Activated CD8-positive, alpha-beta memory T cell treated with anti-CD3 and anti-CD28 coated beads for 24 hours (primary cell): ENCODE measurements around the gene SRP14.
"Not testable (repeated sequence)": the region's sequence is repeated elsewhere in the genome, so short reads cannot be mapped to it uniquely, and the experiment has no call there.

Experiments used
- DNase-seq: peaks from one replicate; pipeline ENCODE4 v3.0.0-alpha.2; 2020

SRP14 gene

DNA sequence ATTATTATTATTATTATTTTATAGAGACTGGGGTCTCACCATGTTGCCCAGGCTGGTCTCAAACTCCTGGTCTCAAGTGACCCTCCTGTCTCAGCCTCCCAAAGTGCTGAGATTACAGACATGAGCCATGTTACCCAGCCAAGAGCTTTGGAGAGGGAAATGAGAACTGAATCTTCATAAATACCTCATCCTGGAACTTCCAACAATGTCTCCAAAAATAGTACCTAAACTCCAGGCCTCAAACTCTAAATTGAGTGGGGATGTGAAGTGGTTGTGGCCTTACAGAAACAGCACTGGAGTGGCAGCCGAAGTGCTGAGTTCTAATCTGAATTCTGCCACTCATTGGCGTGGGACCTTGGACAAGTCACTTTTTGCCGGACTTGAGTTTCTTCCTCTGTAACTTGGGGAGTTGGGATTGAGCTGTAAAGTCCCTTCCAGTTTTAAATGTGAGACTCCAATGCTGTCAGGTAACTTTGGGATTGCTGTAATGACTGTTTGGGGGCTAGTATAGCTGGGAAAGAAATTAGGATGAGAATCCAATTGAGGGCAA lies 10.0 kb upstream of the SRP14 start:
- DNase-seq = no peak

DNA sequence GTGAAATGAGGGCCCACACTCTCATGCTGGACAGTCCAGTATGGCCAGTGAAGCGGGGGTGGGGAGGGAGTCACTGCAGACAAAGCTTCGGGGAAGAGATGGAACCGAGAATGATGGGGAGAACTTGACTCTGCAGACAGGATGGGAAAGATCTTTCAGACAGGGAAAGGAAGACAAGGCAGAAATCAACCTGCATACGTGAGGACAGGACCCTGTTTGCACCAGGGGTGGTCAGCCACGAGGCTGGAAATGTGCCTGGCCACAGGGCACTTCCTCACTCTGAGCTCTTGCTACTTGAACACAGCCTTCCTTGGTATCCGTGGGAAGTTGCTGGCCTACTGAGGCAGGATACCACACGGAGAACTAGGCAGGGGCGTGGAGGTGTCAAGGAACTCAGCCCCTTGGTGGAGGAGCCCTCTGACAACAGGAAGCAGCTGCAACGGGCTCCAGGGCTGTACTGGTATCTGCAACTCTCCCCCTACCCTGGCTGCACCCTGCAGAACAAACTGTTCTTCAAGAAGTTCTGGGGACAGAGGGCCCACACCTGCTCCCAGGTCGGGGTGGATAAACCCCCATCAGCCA lies 9.3 kb upstream of the SRP14 start:
- peak; percentile 79 for DNase-seq

DNA sequence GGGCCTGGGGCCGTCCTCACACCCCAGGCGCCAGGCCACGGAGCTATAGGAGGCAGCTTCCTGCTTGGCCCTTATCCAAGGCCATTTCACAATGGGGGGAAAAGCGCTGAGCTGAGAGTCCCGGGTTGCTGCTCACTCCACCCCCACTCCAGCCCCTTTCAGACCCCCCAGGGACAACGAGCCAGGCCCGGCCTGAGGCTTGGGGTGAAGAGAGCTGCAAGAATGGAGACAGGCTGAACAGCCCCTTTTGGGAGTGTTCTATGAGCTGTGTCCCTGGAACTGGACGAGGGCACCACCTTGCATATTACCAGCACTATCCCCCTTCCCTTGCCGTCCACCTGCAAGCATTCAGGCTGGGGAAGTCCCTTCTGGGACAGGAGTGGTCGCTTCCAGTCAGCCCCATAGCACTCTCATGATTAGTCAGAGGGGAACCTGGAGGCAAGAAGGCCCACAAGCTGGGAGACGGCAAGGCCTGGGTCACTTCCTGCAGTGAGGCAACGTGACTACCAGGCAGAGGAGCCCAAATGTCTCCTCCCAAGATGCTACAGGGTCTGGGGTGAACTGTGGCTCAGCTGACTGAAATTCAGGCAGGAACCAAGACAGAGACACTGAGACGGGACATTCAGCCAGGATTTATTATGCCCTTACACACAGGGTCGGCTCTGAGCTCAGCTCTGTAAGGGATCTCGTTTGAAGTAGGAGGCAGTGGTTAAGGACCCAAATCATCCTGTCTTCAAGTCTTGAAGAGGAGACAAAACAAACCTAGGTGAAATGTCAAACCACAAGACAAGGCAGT lies 8.6 kb upstream of the SRP14 start:
- DNase-seq = peak; percentile 85

DNA sequence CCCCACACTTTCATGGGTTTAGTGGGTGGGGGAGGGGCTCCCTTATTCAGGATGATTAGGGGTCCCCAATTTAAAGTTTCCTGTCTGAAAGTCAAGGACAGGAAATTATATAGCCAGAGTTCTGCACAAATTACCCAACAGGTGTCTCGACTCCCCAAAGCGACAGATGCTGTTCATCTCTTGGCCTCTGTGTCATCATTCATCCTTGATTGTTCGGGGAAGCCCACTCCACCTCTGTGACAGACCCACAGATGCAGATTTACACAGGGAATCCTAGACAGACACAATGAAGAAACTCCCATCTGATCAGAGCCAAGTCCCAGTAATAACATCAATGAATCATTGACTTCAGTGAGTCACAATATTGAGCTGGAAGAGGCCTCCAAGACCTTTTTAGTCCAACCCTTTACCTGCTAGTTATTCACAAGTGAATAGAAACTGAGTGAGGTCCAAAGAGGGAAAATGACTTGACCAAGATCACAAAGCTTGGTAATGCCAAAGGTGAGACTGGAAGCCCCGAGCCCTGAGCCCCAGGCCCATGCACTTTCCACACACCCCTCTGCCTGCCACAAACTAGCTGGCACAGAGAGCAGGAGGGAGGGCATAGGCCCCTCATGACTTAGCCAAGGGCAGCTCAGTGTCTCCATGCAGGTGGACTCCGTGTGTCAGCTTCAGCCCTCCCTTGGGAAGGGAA lies 7.9 kb upstream of the SRP14 start:
- DNase-seq = no peak

GRCh38 chr15:40045572-40046217 lies 6.7 kb upstream of the SRP14 start:
- peak; percentile 58 for DNase-seq

- DNase-seq = peak; percentile 94
These were observed 6.0 kb upstream of the SRP14 start for GRCh38 chr15:40044717-40045571.

- DNase-seq = no peak
These were observed 5.1 kb upstream of the SRP14 start for GRCh38 chr15:40043927-40044716.

- DNase-seq = no peak
These were observed 3.9 kb upstream of the SRP14 start for GRCh38 chr15:40042791-40043320.

- DNase-seq = no peak
These were observed 1.8 kb upstream of the SRP14 start for GRCh38 chr15:40040770-40041169.

DNA sequence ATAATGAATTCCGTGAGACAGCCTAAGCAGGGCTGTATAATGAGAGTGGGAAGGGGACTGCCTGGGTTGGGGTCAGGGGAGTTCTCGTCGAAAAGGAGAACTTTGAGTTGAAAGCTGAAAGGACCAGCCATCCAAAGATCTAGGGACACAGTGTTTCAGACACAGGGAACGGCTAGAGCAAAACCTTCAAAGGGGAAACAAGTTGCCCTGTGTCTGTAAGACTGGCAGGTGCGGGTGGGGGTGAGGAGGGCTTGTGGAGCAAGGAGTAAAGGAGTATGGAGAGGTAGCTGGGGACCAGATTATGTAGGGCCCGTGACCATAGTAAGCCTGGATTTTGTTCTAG lies 1.3 kb upstream of the SRP14 start:
- DNase-seq = peak; percentile 58

DNA sequence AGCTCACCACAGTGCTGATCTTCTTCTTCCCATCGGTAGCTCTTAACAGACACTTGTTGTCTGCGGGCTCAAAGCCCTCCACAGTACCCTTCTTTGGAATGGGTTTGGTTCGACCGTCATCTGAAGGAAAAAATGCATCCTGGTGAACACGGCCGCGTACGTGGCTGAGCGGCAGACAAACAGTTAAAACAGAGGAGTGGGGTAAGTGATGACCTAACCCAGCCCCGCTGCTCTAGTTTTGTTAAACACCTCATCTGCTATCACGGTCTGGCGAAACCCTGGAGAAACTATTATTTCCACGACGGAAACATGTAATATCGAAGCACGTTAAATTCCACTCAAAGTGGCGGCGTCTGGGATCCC lies 725 bp downstream of the SRP14 start:
- no peak for DNase-seq

- DNase-seq = no peak
These were observed 1.3 kb downstream of the SRP14 start for GRCh38 chr15:40037721-40038120.

- DNase-seq = not testable (repeated sequence)
These were observed 3.8 kb downstream of the SRP14 start for GRCh38 chr15:40035182-40035581.

GRCh38 chr15:40034186-40034946 lies 4.6 kb downstream of the SRP14 start:
- DNase-seq = no peak

DNA sequence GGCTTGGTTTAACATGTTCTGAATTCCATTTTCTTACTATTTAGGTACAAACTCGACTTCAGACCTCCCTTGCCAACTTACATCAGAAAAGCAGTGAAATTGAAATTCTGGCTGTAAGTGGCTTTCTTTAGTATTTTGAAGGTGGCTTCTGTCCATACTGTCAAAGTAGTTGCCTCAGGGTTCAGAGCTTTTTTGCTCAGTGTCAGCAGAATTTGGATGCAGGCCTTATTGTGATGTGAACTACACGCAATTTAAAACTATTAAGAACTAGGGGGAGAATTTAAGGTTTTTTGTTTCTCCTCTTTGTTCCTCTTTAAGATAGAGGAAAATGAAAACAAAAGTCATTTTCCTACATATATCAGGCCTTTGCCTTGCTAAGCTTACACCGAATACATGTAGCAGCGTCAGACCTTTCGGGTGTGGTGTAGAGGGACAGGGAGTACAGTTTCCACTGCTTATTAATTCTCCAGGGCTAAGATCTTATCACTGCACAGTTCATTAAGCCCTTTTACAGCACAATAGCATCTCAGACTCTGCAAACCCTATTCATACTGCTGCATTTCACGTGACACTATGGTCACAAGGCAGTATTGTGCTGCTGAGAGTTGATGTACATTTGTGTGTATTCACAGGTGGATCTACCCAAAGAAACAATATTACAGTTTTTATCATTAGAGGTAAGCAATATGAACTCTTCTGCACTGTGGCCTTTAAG lies 6.7 kb downstream of the SRP14 start:
- DNase-seq = no peak

GRCh38 chr15:40031300-40031699 lies 7.7 kb downstream of the SRP14 start:
- no peak for DNase-seq

DNA sequence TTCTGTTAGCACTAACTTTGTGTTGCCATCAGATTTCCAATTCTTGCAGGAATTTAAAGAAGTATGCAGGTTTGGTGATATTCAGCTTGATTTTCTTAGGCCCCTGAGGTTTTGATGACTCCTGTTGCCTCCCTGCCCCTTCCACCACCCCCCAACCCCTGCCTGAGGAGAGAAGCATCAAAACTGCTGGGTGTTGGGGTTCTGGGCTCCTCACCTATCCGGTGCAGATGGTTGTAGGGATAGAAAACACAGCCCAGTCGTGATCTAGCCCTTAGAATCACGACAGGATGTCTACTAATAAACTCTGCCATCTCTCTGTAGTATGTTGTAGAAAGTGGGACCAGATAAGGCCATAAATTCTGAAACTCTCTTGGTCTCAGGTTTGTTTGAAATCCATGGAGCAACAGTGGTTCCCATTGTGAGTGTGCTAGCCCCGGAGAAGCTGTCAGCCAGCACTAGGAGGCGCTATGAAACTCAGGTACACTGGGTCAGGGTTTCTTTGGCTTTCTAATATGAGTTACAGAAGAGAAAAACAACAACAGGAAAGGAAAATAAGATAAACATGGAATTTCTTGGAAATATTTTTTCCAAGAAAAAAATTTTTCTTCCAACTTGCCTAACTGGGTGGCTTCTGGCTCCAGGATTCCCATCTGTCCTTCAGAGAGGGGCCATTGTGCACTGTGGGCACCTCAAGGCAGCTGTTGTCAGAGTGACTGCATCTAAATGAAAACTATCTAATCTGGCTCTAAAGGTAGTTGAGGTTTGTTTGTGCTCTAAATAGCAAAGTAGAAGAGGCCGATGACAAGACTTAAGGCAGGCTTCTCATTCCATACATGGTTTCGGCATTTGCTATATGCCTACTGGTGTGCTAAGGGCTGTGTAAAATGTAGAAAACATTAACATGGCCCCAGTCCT lies 8.7 kb downstream of the SRP14 start:
- DNase-seq = no peak

DNA sequence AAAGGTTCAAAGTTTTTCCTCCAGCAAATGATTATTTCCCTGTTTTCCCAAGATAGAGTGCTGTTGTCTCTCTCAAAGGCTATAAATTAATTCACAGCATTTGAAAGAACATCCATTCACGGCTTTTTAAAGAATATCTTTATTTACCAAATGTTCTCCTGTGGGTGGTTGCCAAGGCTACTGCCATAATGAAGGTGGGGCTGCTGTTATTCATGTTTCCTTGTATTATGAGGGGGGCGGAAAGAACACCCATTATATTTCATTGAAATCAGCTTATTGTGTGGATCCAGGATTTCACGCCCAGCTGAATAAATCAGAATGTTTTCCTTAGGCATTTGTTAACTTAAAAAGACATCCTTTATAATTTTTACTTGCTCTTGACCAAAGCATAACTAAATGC lies 10.1 kb downstream of the SRP14 start:
- no peak for DNase-seq

DNA sequence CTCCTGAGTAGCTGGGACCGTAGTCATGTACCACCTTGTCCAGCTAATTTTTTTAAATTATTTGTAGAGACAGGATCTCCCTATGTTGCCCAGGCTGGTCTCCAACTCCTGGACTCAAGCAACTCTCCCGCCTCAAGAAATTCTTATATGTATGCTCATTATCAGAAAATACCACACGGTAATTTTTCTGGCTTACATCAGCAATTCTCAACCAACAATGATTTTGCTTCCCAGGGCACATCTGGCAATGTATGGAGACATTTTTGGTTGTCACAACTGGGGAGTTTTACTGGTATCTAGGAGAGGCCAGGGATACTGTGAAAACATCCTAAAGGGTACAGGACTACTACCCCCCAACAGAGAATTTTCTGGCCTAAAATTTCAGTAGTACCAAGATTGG lies 10.8 kb downstream of the SRP14 start:
- no peak for DNase-seq
